Effector memory CD8-positive, alpha-beta T cell (primary cell): ENCODE results near the gene TRAPPC4.
A peak's percentile ranks its signal among the peaks of the same experiment; 100 is the strongest.

Source experiments
- ATAC-seq: fragments of 150-1000 bp; cut with Tn5 transposase; replicated peaks from 2 replicates; pipeline ENCODE4 v1.10.0; 2021; ENCODE audit warnings: mild to moderate bottlenecking, moderate library complexity
- DNase-seq, 3 experiments: peaks; one replicate each; pipeline ENCODE4 v3.0.0; 2021
- H3K27ac Mint-ChIP-seq, 2 donors: one replicate each; pipeline ENCODE4 v1.8.0; 2022; ENCODE audit warnings: mild to moderate bottlenecking in 2 of 2, mixed read lengths in 2 of 2, moderate library complexity in 2 of 2
- H3K27me3 Mint-ChIP-seq, 2 donors: one replicate each; pipeline ENCODE4 v1.8.0; 2022; ENCODE audit warnings: mixed read lengths in 2 of 2
- H3K36me3 Mint-ChIP-seq: one replicate; pipeline ENCODE4 v1.8.0; 2022; ENCODE audit warnings: mild to moderate bottlenecking, moderate library complexity, mixed read lengths; ENCODE audit not compliant: insufficient read depth
- H3K4me1 Mint-ChIP-seq, 2 donors: one replicate each; pipeline ENCODE4 v1.8.0; 2022; ENCODE audit warnings: low read depth in 2 of 2, mixed read lengths in 2 of 2
- H3K4me3 Mint-ChIP-seq, 2 donors: one replicate each; pipeline ENCODE4 v1.8.0; 2022; ENCODE audit warnings: mild to moderate bottlenecking in 2 of 2, mixed read lengths in 2 of 2, moderate library complexity in 2 of 2
- H3K9me3 Mint-ChIP-seq, 2 donors: one replicate each; pipeline ENCODE4 v1.8.0; 2022; ENCODE audit warnings: mixed read lengths in 2 of 2

The TRAPPC4 gene

GRCh38 chr11:119021631-119022030, 3.1 kb downstream of the TRAPPC4 start:
- H3K27ac Mint-ChIP-seq = peak overlapping the region in 1 of 2 donors; percentile 99
- ATAC-seq = no peak
- H3K4me1 Mint-ChIP-seq = peaks cover 16 to 49% of the 10 kb centered on the region in 2 donors
- peaks cover 75% of the 10 kb centered on the region for H3K36me3 Mint-ChIP-seq
- no peaks in the 10 kb centered on the region for H3K9me3 Mint-ChIP-seq
- H3K4me3 Mint-ChIP-seq = peak overlapping the region in 1 of 2 donors; percentile 98
- H3K27me3 Mint-ChIP-seq = no peaks in the 10 kb centered on the region
- DNase-seq = no peak

DNA sequence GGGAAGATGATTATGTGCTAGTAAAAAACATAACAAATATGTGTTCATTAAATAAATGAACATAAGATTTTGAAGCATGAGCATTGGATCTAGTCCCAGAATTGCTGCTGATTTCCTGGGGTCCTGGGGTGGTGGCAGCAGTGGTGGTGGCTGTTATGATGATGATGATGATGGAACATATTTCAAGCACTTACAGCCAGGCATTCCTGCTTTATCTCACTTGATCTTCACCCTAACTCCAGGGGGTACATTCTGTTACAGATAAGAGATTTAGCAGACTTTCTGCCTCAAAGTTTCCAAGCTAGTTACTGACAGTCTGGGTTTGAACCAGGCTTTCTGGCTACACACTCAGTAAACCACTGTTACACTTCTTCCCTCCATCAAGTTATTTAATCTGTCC, 5.2 kb downstream of the TRAPPC4 start:
- peak overlapping the region; percentile 4 to 72 for H3K27ac Mint-ChIP-seq
- ATAC-seq (no peak), DNase-seq (no peak)
- peaks cover 8 to 35% of the 10 kb centered on the region in 2 donors for H3K4me1 Mint-ChIP-seq
- peaks cover 56% of the 10 kb centered on the region for H3K36me3 Mint-ChIP-seq
- no peak overlapping the region for H3K4me3 Mint-ChIP-seq
- no peaks in the 10 kb centered on the region for H3K9me3 Mint-ChIP-seq
- H3K27me3 Mint-ChIP-seq = no peaks in the 10 kb centered on the region

GRCh38 chr11:119024430-119025098, 6.0 kb downstream of the TRAPPC4 start:
- Mint-ChIP-seq H3K27ac (peak overlapping the region; percentile 72 to 77), H3K4me3 (no peak overlapping the region), H3K36me3 (peaks cover 52% of the 10 kb centered on the region), H3K27me3 (no peaks in the 10 kb centered on the region), H3K4me1 (peaks cover 16 to 41% of the 10 kb centered on the region in 2 donors), H3K9me3 (no peaks in the 10 kb centered on the region)
- ATAC-seq = no peak
- DNase-seq = no peak

GRCh38 chr11:119025099-119025473, 6.5 kb downstream of the TRAPPC4 start:
- Mint-ChIP-seq H3K4me1 (peaks cover 17 to 40% of the 10 kb centered on the region in 2 donors), H3K27ac (peak overlapping the region; percentile 72 to 77), H3K9me3 (no peaks in the 10 kb centered on the region), H3K27me3 (no peaks in the 10 kb centered on the region), H3K4me3 (no peak overlapping the region), H3K36me3 (peaks cover 48% of the 10 kb centered on the region)
- DNase-seq (no peak), ATAC-seq (no peak)

- DNase-seq (no peak), ATAC-seq (no peak)
- Mint-ChIP-seq H3K27ac (peak overlapping the region; percentile 72 to 77), H3K4me1 (peaks cover 16 to 38% of the 10 kb centered on the region in 2 donors), H3K36me3 (peaks cover 44% of the 10 kb centered on the region), H3K27me3 (no peaks in the 10 kb centered on the region), H3K9me3 (no peaks in the 10 kb centered on the region), H3K4me3 (no peak overlapping the region)
Observed at GRCh38 chr11:119025541-119025940, 7.0 kb downstream of the TRAPPC4 start.

DNA sequence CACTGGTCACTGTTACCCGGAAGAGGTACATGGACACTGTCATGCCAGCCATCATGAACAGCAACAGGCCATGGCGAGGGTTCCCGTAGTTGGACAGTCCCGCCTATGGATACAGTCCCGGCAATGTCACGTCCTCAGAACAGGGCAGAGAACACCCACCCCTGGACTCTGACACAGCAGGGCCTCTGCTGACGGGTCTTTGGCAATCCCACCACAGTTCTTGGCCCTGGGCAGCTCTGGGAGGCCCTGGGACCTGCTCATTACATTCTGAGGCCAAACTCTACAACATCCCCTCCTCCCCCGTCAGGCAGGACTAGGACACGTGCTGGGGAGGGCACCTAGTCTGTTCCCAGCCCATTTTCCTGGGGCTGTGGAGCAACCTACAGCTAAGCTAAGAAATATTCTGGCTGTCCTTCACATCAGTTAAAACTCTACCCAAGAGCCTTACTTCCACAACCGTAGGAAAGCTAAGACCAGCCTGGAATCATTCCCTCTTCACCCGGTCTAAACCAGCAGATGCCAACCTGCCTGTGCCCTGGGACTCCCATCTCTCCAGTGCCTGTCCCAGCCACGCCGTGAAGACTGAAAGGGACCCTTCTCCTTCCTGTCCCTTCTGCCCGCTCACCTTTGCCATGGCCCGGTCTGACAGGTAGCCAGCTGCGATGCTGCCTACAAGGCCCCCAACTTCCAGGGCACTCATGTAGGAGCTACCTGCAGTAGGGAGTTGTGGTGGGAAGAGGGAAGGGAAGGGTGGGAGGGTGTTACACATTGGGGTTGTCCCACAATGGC, 7.6 kb downstream of the TRAPPC4 start:
- DNase-seq (no peak), ATAC-seq (no peak)
- H3K27ac Mint-ChIP-seq = peak overlapping the region in 1 of 2 donors; percentile 60
- no peak overlapping the region for H3K4me3 Mint-ChIP-seq
- no peaks in the 10 kb centered on the region for H3K27me3 Mint-ChIP-seq
- peaks cover 39% of the 10 kb centered on the region for H3K36me3 Mint-ChIP-seq
- peaks cover 16 to 38% of the 10 kb centered on the region in 2 donors for H3K4me1 Mint-ChIP-seq
- H3K9me3 Mint-ChIP-seq = no peaks in the 10 kb centered on the region

DNA sequence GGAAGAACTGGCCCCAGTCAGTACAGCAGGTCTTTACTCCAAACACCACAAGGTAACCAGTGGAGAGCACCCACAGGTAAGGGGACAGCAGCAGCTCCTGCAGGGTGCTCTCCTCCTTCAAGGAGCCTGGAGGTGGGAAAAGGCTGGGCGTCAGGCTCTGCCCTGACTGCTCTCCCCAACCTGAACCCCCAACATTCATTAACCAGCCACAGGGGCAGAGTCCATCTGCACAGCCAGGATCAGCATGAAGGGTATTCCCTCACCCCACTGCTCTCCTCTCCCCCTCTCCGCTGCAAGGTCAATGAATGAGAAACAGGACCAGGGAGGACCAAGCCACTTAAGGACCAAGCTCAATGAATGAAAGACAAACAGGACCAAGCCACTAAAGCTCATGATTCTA, 8.4 kb downstream of the TRAPPC4 start:
- Mint-ChIP-seq H3K27me3 (no peaks in the 10 kb centered on the region), H3K4me3 (no peak overlapping the region), H3K4me1 (peaks cover 16 to 33% of the 10 kb centered on the region in 2 donors), H3K9me3 (no peaks in the 10 kb centered on the region), H3K36me3 (peaks cover 34% of the 10 kb centered on the region), H3K27ac (peak overlapping the region in 1 of 2 donors; percentile 49)
- DNase-seq (no peak), ATAC-seq (no peak)

DNA sequence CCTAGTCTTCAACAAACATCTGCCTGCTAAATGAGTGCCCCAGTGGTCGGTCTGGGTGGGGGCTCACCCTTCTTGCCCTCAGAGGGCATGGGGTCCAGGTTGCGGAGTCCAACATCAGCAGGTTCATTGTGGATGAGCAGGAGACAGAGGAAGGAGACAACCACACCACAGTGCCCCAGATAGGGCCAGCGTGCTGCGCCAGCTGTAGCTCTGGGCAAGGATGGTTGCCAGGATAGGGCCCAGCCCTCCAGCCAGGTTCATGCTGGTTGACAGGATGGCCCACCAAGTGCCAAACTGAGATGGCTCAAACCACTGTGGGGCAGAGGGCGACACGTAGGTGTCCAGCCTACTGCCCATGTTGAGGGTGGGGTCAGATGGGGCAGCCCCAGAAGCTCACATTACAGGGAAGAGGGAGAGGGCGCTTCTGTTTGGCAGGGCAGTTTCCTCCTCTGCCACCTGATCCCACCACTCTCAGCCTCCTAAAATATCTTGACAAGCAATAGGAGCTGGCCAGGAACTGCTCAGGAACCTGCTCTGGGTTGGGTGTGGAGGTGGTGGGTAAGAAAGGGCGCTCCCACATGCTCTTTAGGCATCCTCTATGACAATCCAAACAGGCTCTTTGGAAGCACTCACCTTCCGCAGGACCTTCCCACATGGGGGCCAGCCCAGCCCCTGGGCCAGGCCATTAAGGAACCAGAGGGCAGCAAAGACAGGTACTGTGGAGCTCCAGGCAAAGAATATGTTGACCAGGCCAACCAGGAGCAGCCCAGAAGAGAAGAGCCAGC, 9.2 kb downstream of the TRAPPC4 start:
- Mint-ChIP-seq H3K27ac (peak overlapping the region in 1 of 2 donors; percentile 49), H3K4me3 (peak overlapping the region in 1 of 2 donors; percentile 23), H3K27me3 (no peaks in the 10 kb centered on the region), H3K36me3 (peaks cover 26% of the 10 kb centered on the region), H3K9me3 (no peaks in the 10 kb centered on the region), H3K4me1 (peaks cover 16 to 33% of the 10 kb centered on the region in 2 donors)
- ATAC-seq (no peak), DNase-seq (no peak)

GRCh38 chr11:119028346-119029068, 9.9 kb downstream of the TRAPPC4 start:
- Mint-ChIP-seq H3K9me3 (no peaks in the 10 kb centered on the region), H3K27me3 (no peaks in the 10 kb centered on the region), H3K36me3 (peaks cover 19% of the 10 kb centered on the region), H3K4me1 (peaks cover 16 to 29% of the 10 kb centered on the region in 2 donors), H3K4me3 (no peak overlapping the region), H3K27ac (peak overlapping the region; percentile 76 to 81)
- ATAC-seq (no peak), DNase-seq (no peak)

DNA sequence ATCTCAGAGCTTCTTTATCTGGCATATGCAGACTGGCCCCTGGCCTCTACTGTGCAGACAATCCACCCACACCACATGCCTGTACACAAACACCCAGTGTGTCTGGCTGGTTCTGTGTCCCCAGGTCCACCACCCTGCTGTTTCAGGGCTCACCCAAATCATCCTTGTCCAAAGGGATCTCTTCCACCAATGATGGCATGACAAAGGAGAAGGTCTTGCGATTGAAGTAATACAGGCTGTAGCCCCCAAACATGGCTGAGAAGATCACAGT, 10.4 kb downstream of the TRAPPC4 start:
- peak overlapping the region; percentile 85 for H3K4me3 Mint-ChIP-seq
- H3K4me1 Mint-ChIP-seq = peaks cover 16 to 27% of the 10 kb centered on the region in 2 donors
- ATAC-seq (no peak), DNase-seq (no peak)
- H3K27ac Mint-ChIP-seq = peak overlapping the region; percentile 76 to 81
- H3K36me3 Mint-ChIP-seq = peaks cover 15% of the 10 kb centered on the region
- H3K9me3 Mint-ChIP-seq = no peaks in the 10 kb centered on the region
- no peaks in the 10 kb centered on the region for H3K27me3 Mint-ChIP-seq

DNA sequence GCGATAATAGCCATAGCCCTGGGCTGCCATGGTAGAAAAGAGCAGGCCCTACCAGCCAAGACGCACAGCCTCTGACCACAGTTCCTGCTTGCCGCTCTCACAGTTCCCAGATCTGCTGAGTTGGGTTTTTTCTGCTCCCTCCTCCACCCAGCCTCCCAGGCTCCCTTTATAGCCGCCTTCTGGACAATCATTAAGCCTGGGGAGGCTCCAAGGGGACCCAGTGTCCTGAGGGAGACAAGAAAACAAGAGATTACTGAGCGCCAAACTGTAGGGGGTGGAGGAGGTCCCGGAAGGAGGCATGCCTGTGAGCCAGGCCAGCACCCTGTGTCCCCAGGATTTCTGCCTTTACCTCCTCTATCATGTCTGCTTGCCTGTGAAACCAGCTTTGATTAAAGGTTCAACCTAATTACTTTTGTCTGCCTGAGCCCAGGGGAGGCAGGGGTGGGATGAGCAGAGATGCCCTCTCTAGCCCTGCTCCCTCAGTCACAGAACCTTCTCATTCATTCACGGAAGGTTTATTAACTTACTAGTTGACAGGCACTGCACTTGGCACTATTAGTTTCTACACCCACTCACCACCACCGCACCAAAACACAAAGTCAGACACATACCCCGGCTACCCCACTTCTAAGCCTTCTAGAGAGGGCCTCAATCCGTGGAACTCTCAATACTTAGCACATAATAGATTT, 10.9 kb downstream of the TRAPPC4 start:
- H3K27me3 Mint-ChIP-seq = no peaks in the 10 kb centered on the region
- H3K36me3 Mint-ChIP-seq = peaks cover 10% of the 10 kb centered on the region
- peak overlapping the region; percentile 76 to 81 for H3K27ac Mint-ChIP-seq
- peaks cover 16 to 25% of the 10 kb centered on the region in 2 donors for H3K4me1 Mint-ChIP-seq
- DNase-seq (no peak), ATAC-seq (no peak)
- peak overlapping the region; percentile 85 for H3K4me3 Mint-ChIP-seq
- H3K9me3 Mint-ChIP-seq = no peaks in the 10 kb centered on the region

DNA sequence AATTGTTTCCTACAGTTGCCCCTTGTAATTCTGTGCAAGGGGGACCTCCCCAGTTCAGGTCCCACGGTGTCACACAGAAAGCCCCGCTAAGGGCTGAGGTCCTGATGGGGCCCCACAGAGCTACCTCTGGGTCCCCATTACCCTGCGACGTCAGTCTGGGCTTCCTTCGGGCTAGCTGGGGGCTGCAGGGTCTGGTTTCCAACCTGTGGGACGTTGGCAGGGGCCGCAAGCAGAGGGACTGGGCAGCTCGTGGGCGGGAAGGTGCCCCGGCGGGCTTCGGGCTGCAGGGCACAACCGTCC, 11.4 kb downstream of the TRAPPC4 start:
- ATAC-seq (no peak), DNase-seq (peak in 1 of 3 experiments; percentile 8)
- no peaks in the 10 kb centered on the region for H3K27me3 Mint-ChIP-seq
- H3K27ac Mint-ChIP-seq = peak overlapping the region; percentile 76 to 81
- H3K9me3 Mint-ChIP-seq = no peaks in the 10 kb centered on the region
- H3K4me1 Mint-ChIP-seq = peaks cover 16 to 20% of the 10 kb centered on the region in 2 donors
- peak overlapping the region; percentile 85 for H3K4me3 Mint-ChIP-seq
- peaks cover 8% of the 10 kb centered on the region for H3K36me3 Mint-ChIP-seq
